GM20000 (cell line): Measurements from ENCODE around the gene VAT1.

Source experiments
- DNase-seq: peaks from one replicate; pipeline ENCODE4 v3.0.0; 2012; ENCODE audit warnings: low spot score
- TF ChIP-seq, protein P1 (sequence below): IDR thresholded peaks from 2 replicates; pipeline ENCODE4 v1.5.1; 2012; ENCODE audit warnings: mild to moderate bottlenecking, control low read depth; ENCODE audit errors: extremely low read depth, missing control alignments

The VAT1 gene

GRCh38 chr17:43021741-43022512 is at the start of gene VAT1:
Gene VAT1 (minus strand): TSS chr17:43022385. CDS start chr17:43022322, 63 bp downstream.
- peak; percentile 86 for DNase-seq
- TF ChIP-seq, protein P1, sequence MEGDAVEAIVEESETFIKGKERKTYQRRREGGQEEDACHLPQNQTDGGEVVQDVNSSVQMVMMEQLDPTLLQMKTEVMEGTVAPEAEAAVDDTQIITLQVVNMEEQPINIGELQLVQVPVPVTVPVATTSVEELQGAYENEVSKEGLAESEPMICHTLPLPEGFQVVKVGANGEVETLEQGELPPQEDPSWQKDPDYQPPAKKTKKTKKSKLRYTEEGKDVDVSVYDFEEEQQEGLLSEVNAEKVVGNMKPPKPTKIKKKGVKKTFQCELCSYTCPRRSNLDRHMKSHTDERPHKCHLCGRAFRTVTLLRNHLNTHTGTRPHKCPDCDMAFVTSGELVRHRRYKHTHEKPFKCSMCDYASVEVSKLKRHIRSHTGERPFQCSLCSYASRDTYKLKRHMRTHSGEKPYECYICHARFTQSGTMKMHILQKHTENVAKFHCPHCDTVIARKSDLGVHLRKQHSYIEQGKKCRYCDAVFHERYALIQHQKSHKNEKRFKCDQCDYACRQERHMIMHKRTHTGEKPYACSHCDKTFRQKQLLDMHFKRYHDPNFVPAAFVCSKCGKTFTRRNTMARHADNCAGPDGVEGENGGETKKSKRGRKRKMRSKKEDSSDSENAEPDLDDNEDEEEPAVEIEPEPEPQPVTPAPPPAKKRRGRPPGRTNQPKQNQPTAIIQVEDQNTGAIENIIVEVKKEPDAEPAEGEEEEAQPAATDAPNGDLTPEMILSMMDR: no peak

- TF ChIP-seq, protein P1: no peak
These were observed 48.7 kb upstream of the VAT1 start for GRCh38 chr17:43070872-43071271.

GRCh38 chr17:43070257-43070656 is 48.1 kb upstream of the VAT1 start:
- DNase-seq: no peak
- TF ChIP-seq, protein P1: no peak

More at GRCh38 chr17:43070872-43071271, 48.7 kb upstream of the VAT1 start:
- DNase-seq: no peak

DNA sequence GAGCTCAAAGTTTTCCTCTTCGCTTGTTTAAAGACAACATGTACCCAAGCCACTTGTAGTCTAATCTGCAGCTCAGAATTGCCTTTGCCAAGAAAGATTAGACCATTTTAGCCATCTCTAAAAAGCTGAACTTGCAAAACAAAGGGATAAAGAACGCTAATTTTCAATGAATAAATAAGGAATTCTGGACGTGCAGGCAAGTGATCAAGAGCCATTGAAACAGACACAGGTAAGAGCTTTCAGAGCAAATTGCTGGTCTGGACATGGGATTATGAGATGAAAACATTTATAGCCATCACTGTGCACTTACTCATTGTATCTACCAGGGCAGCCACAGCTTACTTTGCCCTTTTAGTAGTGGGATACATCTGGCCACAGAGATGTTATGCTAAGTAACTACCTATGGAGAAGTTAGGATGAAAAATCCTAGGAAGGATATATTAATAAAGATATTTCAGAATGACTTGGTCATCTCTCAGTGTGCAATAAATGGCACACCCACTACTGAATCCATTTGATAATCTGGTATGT is 47.2 kb upstream of the VAT1 start:
- no peak for DNase-seq
- TF ChIP-seq, protein P1: no peak

- no peak for DNase-seq
- TF ChIP-seq, protein P1: no peak
These were observed 46.6 kb upstream of the VAT1 start for GRCh38 chr17:43068570-43069367.

DNA sequence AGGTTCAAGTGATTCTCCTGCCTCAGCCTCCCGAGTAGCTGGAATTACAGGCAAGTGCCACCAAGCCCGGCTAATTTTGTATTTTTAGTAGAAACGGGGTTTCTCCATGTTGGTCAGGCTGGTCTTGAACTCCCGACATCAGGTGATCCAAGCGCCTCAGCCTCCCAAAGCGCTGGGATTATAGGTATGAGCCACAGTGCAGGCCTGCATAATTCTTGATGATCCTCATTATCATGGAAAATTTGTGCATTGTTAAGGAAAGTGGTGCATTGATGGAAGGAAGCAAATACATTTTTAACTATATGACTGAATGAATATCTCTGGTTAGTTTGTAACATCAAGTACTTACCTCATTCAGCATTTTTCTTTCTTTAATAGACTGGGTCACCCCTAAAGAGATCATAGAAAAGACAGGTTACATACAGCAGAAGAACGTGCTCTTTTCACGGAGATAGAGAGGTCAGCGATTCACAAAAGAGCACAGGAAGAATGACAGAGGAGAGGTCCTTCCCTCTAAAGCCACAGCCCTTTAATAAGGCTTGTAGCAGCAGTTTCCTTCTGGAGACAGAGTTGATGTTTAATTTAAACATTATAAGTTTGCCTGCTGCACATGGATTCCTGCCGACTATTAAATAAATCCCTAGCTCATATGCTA is 40.9 kb upstream of the VAT1 start:
- DNase-seq: no peak
- TF ChIP-seq, protein P1: no peak
